ENCODE data around the gene MBNL1. TPM values are rescaled to one million over a fixed set of nuclear protein-coding genes. Genes with fewer than 3 reads are reported as not detected.

MBNL1 gene
- total RNA-seq, 1 experiment from 2014 or later: 139 TPM

DNA sequence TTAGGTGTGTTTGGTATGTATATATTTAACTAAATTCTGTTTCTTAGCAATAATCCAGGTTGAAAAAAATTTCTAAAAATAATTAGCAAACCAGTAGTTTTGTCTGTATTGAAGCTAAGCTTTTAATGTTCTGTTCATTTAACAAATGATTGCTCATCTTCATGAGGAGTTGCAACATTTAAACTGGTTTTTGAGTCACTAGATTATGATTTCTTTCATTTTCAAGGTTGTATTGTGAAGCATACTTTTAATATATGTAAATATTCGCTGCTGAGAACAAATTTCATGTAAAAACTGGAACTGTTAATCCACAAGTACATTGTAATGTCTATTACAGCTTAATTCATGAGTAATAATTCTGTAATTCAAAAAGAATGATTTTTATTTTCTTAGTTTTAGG is 192.7 kb downstream of the MBNL1 start:
- no TSS peak for BruUV-seq (replicated peaks)
- CTCF ChIA-PET: interaction anchor here (0.7 to 1.1 kb wide), 3 partner anchors 64 to 160 kb away, joined by 3 read pairs; no protein-coding TSS in a partner anchor
- no peaks in the 10 kb centered on the region for H3K9me3 Mint-ChIP-seq (ENCODE audit: unreplicated experiment)
- intact Hi-C loops (cut with micrococcal nuclease): no loop called here
- peaks cover 31% of the 10 kb centered on the region for H3K36me3 Mint-ChIP-seq (ENCODE audit: insufficient read depth, unreplicated experiment)
- no peaks in the 10 kb centered on the region for H3K4me1 Mint-ChIP-seq (ENCODE audit: insufficient read depth, unreplicated experiment)
- H3K27ac Mint-ChIP-seq (ENCODE audit: low read depth, unreplicated experiment): no peak overlapping the region
- POLR2A ChIA-PET: interaction anchor here (0.7 to 0.9 kb wide), 3 partner anchors 11 to 305 kb away, joined by 3 to 4 read pairs (median 3); no protein-coding TSS in a partner anchor
- no peak for DNase-seq (ENCODE audit: unreplicated experiment)
- TF ChIP-seq CTCF (IDR thresholded peaks at IDR 0.05; ENCODE audit: unreplicated experiment): no peak
- no peak overlapping the region for H3K4me3 Mint-ChIP-seq (ENCODE audit: unreplicated experiment)
- H3K27me3 Mint-ChIP-seq (ENCODE audit: insufficient read depth, unreplicated experiment): no peaks in the 10 kb centered on the region

DNA sequence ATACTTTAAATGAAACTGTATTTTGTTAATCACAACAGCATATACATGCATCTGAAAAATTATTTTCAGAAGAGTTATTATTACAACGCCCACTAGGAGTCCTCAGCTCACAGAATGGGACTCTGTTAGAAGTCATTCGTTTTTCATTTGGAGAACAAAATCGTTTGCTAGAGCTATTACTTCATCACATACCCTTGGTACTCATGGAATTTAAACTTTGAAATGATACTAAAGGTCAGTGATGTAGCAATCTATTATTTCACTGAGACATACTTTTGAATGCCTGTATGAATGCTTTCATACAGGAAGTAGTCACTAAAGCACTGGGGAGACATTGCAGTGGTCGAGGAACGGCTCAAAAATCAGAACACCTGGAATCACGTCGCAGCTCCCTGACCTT is 198.1 kb downstream of the MBNL1 start:
- no peaks in the 10 kb centered on the region for H3K4me1 Mint-ChIP-seq (ENCODE audit: insufficient read depth, unreplicated experiment)
- BruUV-seq (replicated peaks): no TSS peak
- CTCF ChIA-PET: interaction anchor here (0.6 to 1.5 kb wide), 11 partner anchors 12 to 661 kb away, joined by 3 to 7 read pairs (median 3); no protein-coding TSS in a partner anchor
- no peaks in the 10 kb centered on the region for H3K9me3 Mint-ChIP-seq (ENCODE audit: unreplicated experiment)
- no peak overlapping the region for H3K4me3 Mint-ChIP-seq (ENCODE audit: unreplicated experiment)
- no peaks in the 10 kb centered on the region for H3K27me3 Mint-ChIP-seq (ENCODE audit: insufficient read depth, unreplicated experiment)
- peak; percentile 41 for TF ChIP-seq CTCF (IDR thresholded peaks at IDR 0.05; ENCODE audit: unreplicated experiment)
- intact Hi-C loops (cut with micrococcal nuclease): no loop called here
- POLR2A ChIA-PET: interaction anchor here (0.7 kb wide), 2 partner anchors 172 to 497 kb away, joined by 3 read pairs; no protein-coding TSS in a partner anchor
- peaks cover 23% of the 10 kb centered on the region for H3K36me3 Mint-ChIP-seq (ENCODE audit: insufficient read depth, unreplicated experiment)
- DNase-seq (ENCODE audit: unreplicated experiment): peak; percentile 47
- no peak overlapping the region for H3K27ac Mint-ChIP-seq (ENCODE audit: low read depth, unreplicated experiment)

- DNase-seq (ENCODE audit: unreplicated experiment): no peak
- ChIA-PET POLR2A (interaction anchor here (0.6 kb wide), 1 partner anchor 574 kb away, joined by 3 read pairs; no protein-coding TSS in a partner anchor), CTCF (no interaction called here)
- no TSS peak for BruUV-seq (replicated peaks)
- TF ChIP-seq CTCF (IDR thresholded peaks at IDR 0.05; ENCODE audit: unreplicated experiment): no peak
- Mint-ChIP-seq H3K4me1 (ENCODE audit: insufficient read depth, unreplicated experiment) (no peaks in the 10 kb centered on the region), H3K36me3 (ENCODE audit: insufficient read depth, unreplicated experiment) (peaks cover 10% of the 10 kb centered on the region), H3K4me3 (ENCODE audit: unreplicated experiment) (no peak overlapping the region), H3K27me3 (ENCODE audit: insufficient read depth, unreplicated experiment) (no peaks in the 10 kb centered on the region), H3K9me3 (ENCODE audit: unreplicated experiment) (no peaks in the 10 kb centered on the region), H3K27ac (ENCODE audit: low read depth, unreplicated experiment) (no peak overlapping the region)
- intact Hi-C loops (cut with micrococcal nuclease): no loop called here
Measured at GRCh38 chr3:152469248-152470025, 200.7 kb downstream of the MBNL1 start.

- no peaks in the 10 kb centered on the region for H3K4me1 Mint-ChIP-seq (ENCODE audit: insufficient read depth, unreplicated experiment)
- ChIA-PET CTCF (no interaction called here), POLR2A (no interaction called here)
- H3K36me3 Mint-ChIP-seq (ENCODE audit: insufficient read depth, unreplicated experiment): peaks cover 10% of the 10 kb centered on the region
- intact Hi-C loops (cut with micrococcal nuclease): no loop called here
- TF ChIP-seq CTCF (IDR thresholded peaks at IDR 0.05; ENCODE audit: unreplicated experiment): no peak
- H3K9me3 Mint-ChIP-seq (ENCODE audit: unreplicated experiment): no peaks in the 10 kb centered on the region
- BruUV-seq (replicated peaks): no TSS peak
- no peak for DNase-seq (ENCODE audit: unreplicated experiment)
- no peaks in the 10 kb centered on the region for H3K27me3 Mint-ChIP-seq (ENCODE audit: insufficient read depth, unreplicated experiment)
- H3K4me3 Mint-ChIP-seq (ENCODE audit: unreplicated experiment): no peak overlapping the region
- H3K27ac Mint-ChIP-seq (ENCODE audit: low read depth, unreplicated experiment): no peak overlapping the region
Measured at GRCh38 chr3:152470095-152470494, 201.4 kb downstream of the MBNL1 start.

Measured in MCF 10A (cell line).